NCI-H2029 treated with DMSO at 0.1 percent for 48 hours (cell line): Measurements from ENCODE around the gene PDCD7.
"Not testable (repeated sequence)": the region's sequence is repeated elsewhere in the genome, so short reads cannot be mapped to it uniquely, and the experiment has no call there.

ENCODE experiments used
- DNase-seq: peaks from one replicate; lab custom pipeline; 2025; lab: John Stamatoyannopoulos, UW

Gene PDCD7

GRCh38 chr15:65133548-65134200 is at the start of gene PDCD7:
TSS of gene PDCD7 (minus strand) at chr15:65133808. CDS start at chr15:65133781, 27 bp downstream.
- DNase-seq = peak; percentile 49

GRCh38 chr15:65182538-65182937 is 48.9 kb upstream of the PDCD7 start:
- no peak for DNase-seq

- DNase-seq = not testable (repeated sequence)
Observed at GRCh38 chr15:65181582-65182353, 48.2 kb upstream of the PDCD7 start.

GRCh38 chr15:65180167-65180566 is 46.6 kb upstream of the PDCD7 start:
- DNase-seq = no peak

GRCh38 chr15:65177901-65178300 is 44.3 kb upstream of the PDCD7 start:
- DNase-seq = no peak

- DNase-seq = no peak
Observed at GRCh38 chr15:65176056-65176455, 42.4 kb upstream of the PDCD7 start.

- DNase-seq = no peak
Observed at GRCh38 chr15:65175511-65175910, 41.9 kb upstream of the PDCD7 start.

GRCh38 chr15:65174509-65174908 is 40.9 kb upstream of the PDCD7 start:
- no peak for DNase-seq

- no peak for DNase-seq
Observed at GRCh38 chr15:65172531-65172930, 38.9 kb upstream of the PDCD7 start.

GRCh38 chr15:65171428-65171827 is 37.8 kb upstream of the PDCD7 start:
- DNase-seq = no peak

GRCh38 chr15:65165875-65166274 is 32.3 kb upstream of the PDCD7 start:
- no peak for DNase-seq

GRCh38 chr15:65164139-65164538 is 30.5 kb upstream of the PDCD7 start:
- DNase-seq = no peak

- DNase-seq = no peak
Observed at GRCh38 chr15:65163041-65163440, 29.4 kb upstream of the PDCD7 start.

GRCh38 chr15:65156692-65157091 is 23.1 kb upstream of the PDCD7 start:
- no peak for DNase-seq

GRCh38 chr15:65154720-65155119 is 21.1 kb upstream of the PDCD7 start:
- no peak for DNase-seq

- no peak for DNase-seq
Observed at GRCh38 chr15:65147902-65148301, 14.3 kb upstream of the PDCD7 start.

- no peak for DNase-seq
Observed at GRCh38 chr15:65146438-65146837, 12.8 kb upstream of the PDCD7 start.

GRCh38 chr15:65138631-65139030 is 5.0 kb upstream of the PDCD7 start:
- DNase-seq = not testable (repeated sequence)

- DNase-seq = not testable (repeated sequence)
Observed at GRCh38 chr15:65137893-65138292, 4.3 kb upstream of the PDCD7 start.

- not testable (repeated sequence) for DNase-seq
Observed at GRCh38 chr15:65137089-65137488, 3.5 kb upstream of the PDCD7 start.

GRCh38 chr15:65134538-65134937 is 930 bp upstream of the PDCD7 start:
- DNase-seq = no peak

GRCh38 chr15:65132878-65133547 is 595 bp downstream of the PDCD7 start:
- DNase-seq = no peak

GRCh38 chr15:65130941-65131340 is 2.7 kb downstream of the PDCD7 start:
- DNase-seq = no peak
